H9 (cell line): ENCODE measurements around the gene RASL10B. TPM values are rescaled to one million over a fixed set of nuclear protein-coding genes. Genes with fewer than 3 reads are reported as not detected.

ENCODE experiments used
- DNase-seq: peaks from one replicate; pipeline ENCODE4 v3.0.0-alpha.2; 2017
- H2AFZ ChIP-seq: one replicate; pipeline ENCODE4 v1.6.1; 2013; ENCODE audit warnings: mild to moderate bottlenecking, low read length, control low read depth, moderate library complexity
- H2AK5ac ChIP-seq: 2 replicates; pipeline ENCODE4 v1.6.1; 2013; ENCODE audit warnings: low read length, control low read depth, mixed read lengths; ENCODE audit not compliant: insufficient read length
- H2BK120ac ChIP-seq: one replicate; pipeline ENCODE4 v1.6.1; 2013; ENCODE audit warnings: low read depth, mild to moderate bottlenecking, low read length, control low read depth, inconsistent platforms; ENCODE audit not compliant: poor library complexity, severe bottlenecking
- H2BK12ac ChIP-seq: 2 replicates; pipeline ENCODE4 v1.6.1; 2013; ENCODE audit warnings: low read length, control low read depth, mixed read lengths, low read depth; ENCODE audit not compliant: insufficient read length
- H2BK15ac ChIP-seq: 2 replicates; pipeline ENCODE4 v1.6.1; 2013; ENCODE audit warnings: low read depth, low read length, control low read depth
- H2BK20ac ChIP-seq: one replicate; pipeline ENCODE4 v1.6.1; 2013; ENCODE audit warnings: low read depth, mild to moderate bottlenecking, low read length, control low read depth, inconsistent platforms; ENCODE audit not compliant: poor library complexity, severe bottlenecking
- H2BK5ac ChIP-seq: 2 replicates; pipeline ENCODE4 v1.6.1; 2013; ENCODE audit warnings: low read length, control low read depth, mixed read lengths; ENCODE audit not compliant: insufficient read length
- H3K14ac ChIP-seq: 2 replicates; pipeline ENCODE4 v1.6.1; 2013; ENCODE audit warnings: low read length, control low read depth; ENCODE audit not compliant: insufficient read depth
- H3K18ac ChIP-seq: 2 replicates; pipeline ENCODE4 v1.6.1; 2013; ENCODE audit warnings: low read depth, mild to moderate bottlenecking, mixed read lengths, low read length, control low read depth; ENCODE audit not compliant: insufficient read length
- H3K23ac ChIP-seq: 2 replicates; pipeline ENCODE4 v1.6.1; 2013; ENCODE audit warnings: low read length, control low read depth, mixed read lengths, low read depth; ENCODE audit not compliant: insufficient read length
- H3K23me2 ChIP-seq: 2 replicates; pipeline ENCODE4 v1.6.1; 2013; ENCODE audit warnings: low read depth, mild to moderate bottlenecking, mixed read lengths, low read length, control low read depth; ENCODE audit not compliant: insufficient read length, poor library complexity, severe bottlenecking
- H3K27ac ChIP-seq: 2 replicates; pipeline ENCODE4 v1.5.1; 2013; ENCODE audit warnings: low read length, control low read depth, mixed read lengths, low read depth; ENCODE audit not compliant: insufficient read length
- H3K27me3 ChIP-seq: 2 replicates; pipeline ENCODE4 v1.6.1; 2013; ENCODE audit warnings: low read length, control low read depth, inconsistent platforms; ENCODE audit not compliant: insufficient read depth
- H3K4ac ChIP-seq: 2 replicates; pipeline ENCODE4 v1.6.1; 2013; ENCODE audit warnings: low read depth, mild to moderate bottlenecking, control low read depth, inconsistent platforms, low read length, moderate library complexity
- H3K4me1 ChIP-seq: 2 replicates; pipeline ENCODE4 v1.6.1; 2013; ENCODE audit warnings: low read length, control low read depth, inconsistent platforms; ENCODE audit not compliant: insufficient read depth
- H3K4me2 ChIP-seq: 2 replicates; pipeline ENCODE4 v1.6.1; 2013; ENCODE audit warnings: low read length, control low read depth, mixed read lengths; ENCODE audit not compliant: insufficient read length, insufficient read depth
- H3K56ac ChIP-seq: 2 replicates; pipeline ENCODE4 v1.6.1; 2013; ENCODE audit warnings: low read depth, mild to moderate bottlenecking, mixed read lengths, low read length, control low read depth; ENCODE audit not compliant: insufficient read length
- H3K79me1 ChIP-seq: 2 replicates; pipeline ENCODE4 v1.6.1; 2013; ENCODE audit warnings: low read depth, mild to moderate bottlenecking, moderate library complexity, low read length, control low read depth, inconsistent platforms; ENCODE audit not compliant: insufficient read depth, poor library complexity, severe bottlenecking
- H3K79me2 ChIP-seq: 2 replicates; pipeline ENCODE4 v1.6.1; 2013; ENCODE audit warnings: low read length, control low read depth, inconsistent platforms; ENCODE audit not compliant: insufficient read depth
- H3K9ac ChIP-seq: 2 replicates; pipeline ENCODE4 v1.6.1; 2013; ENCODE audit warnings: low read length, control low read depth, mixed read lengths; ENCODE audit not compliant: insufficient read length; ENCODE audit errors: extremely low read depth
- H3K9me3 ChIP-seq: one replicate; pipeline ENCODE4 v1.6.1; 2013; ENCODE audit warnings: low read depth, low read length, inconsistent platforms; ENCODE audit not compliant: control insufficient read depth
- H3T11ph ChIP-seq: one replicate; pipeline ENCODE4 v1.6.1; 2013; ENCODE audit warnings: mild to moderate bottlenecking, low read length, control low read depth, inconsistent platforms
- H4K20me1 ChIP-seq: one replicate; pipeline ENCODE4 v1.6.1; 2013; ENCODE audit not compliant: control insufficient read depth, insufficient read length, insufficient read depth
- H4K5ac ChIP-seq: 2 replicates; pipeline ENCODE4 v1.6.1; 2013; ENCODE audit warnings: low read depth, mild to moderate bottlenecking, mixed read lengths, low read length, control low read depth; ENCODE audit not compliant: insufficient read length
- H4K8ac ChIP-seq: replicated peaks from 2 replicates; pipeline ENCODE4 v1.6.1; 2013; ENCODE audit warnings: low read length, control low read depth, mixed read lengths, low read depth; ENCODE audit not compliant: insufficient read length
- H4K91ac ChIP-seq: 2 replicates; pipeline ENCODE4 v1.6.1; 2013; ENCODE audit warnings: low read depth, mild to moderate bottlenecking, moderate library complexity, mixed read lengths, low read length, control low read depth; ENCODE audit not compliant: insufficient read length
- H3K27ac Mint-ChIP-seq, 3 experiments: 2 replicates in 2 of 3; 3 replicates in 1 of 3; pipeline ENCODE4 v1.8.0; 2020 to 2021; ENCODE audit warnings: mixed read lengths in 3 of 3, mild to moderate bottlenecking in 1 of 3, moderate library complexity in 1 of 3
- H3K27me3 Mint-ChIP-seq: 2 replicates; pipeline ENCODE4 v1.8.0; 2021; ENCODE audit warnings: low read depth, mild to moderate bottlenecking, moderate library complexity, mixed read lengths
- H3K36me3 Mint-ChIP-seq, 3 experiments: 2 replicates in 2 of 3; 3 replicates in 1 of 3; pipeline ENCODE4 v1.8.0; 2020 to 2021; ENCODE audit warnings: low read depth in 3 of 3, mixed read lengths in 3 of 3; ENCODE audit not compliant: insufficient read depth in 1 of 3
- H3K4me1 Mint-ChIP-seq, 2 experiments: 2 replicates each; pipeline ENCODE4 v1.8.0; 2020; ENCODE audit warnings: mixed read lengths in 2 of 2
- H3K4me3 Mint-ChIP-seq, 2 experiments: 2 replicates in 1 of 2; 3 replicates in 1 of 2; pipeline ENCODE4 v1.8.0; 2020 to 2021; ENCODE audit warnings: mild to moderate bottlenecking in 2 of 2, mixed read lengths in 2 of 2, moderate library complexity in 1 of 2
- H3K9me3 Mint-ChIP-seq, 2 experiments: 2 replicates in 1 of 2; 3 replicates in 1 of 2; pipeline ENCODE4 v1.8.0; 2020; ENCODE audit warnings: mild to moderate bottlenecking in 2 of 2, mixed read lengths in 2 of 2, moderate library complexity in 1 of 2
- CTCF ChIP-seq: fragments of 200-600 bp; sonication (generic); conservative IDR thresholded peaks from 3 replicates; pipeline ENCODE4 v1.8.0; 2021; ENCODE audit warnings: antibody characterized with exemption, mild to moderate bottlenecking
- WGBS: extraction: QIAGEN DNeasy Blood & Tissue Kit; methylation state at CpG from one replicate; pipeline ENCODE4 v1.1.7; 2013; ENCODE audit warnings: missing lambda C conversion rate, low lambda C conversion rate, mixed read lengths; ENCODE audit not compliant: insufficient read length; ENCODE audit errors: extremely low coverage; 5-methylcytosine and 5-hydroxymethylcytosine counted together
- total RNA-seq: library from RNA; stranded (reverse); gene quantifications from 2 replicates; pipeline ENCODE4 v1.2.1, GENCODE V29; 2021

Gene RASL10B
- total RNA-seq, 1 experiment from 2014 or later = 15.9 TPM

GRCh38 chr17:35725058-35725457, 6.4 kb upstream of the RASL10B start:
- no peak for TF ChIP-seq CTCF
- H3K36me3 Mint-ChIP-seq = peaks cover 7 to 32% (median 30%) of the 10 kb centered on the region in 3 experiments; a peak in 6 of 7 replicates
- no peak overlapping the region for H2BK120ac ChIP-seq
- no peak overlapping the region for H3K27ac Mint-ChIP-seq
- no peak overlapping the region for H3K4me3 Mint-ChIP-seq
- no peak overlapping the region for H3K18ac ChIP-seq
- H3K27me3 Mint-ChIP-seq = peaks cover 4% of the 10 kb centered on the region
- H3K9ac ChIP-seq = no peak overlapping the region
- DNase-seq = no peak
- no peak overlapping the region for H4K91ac ChIP-seq
- no peaks in the 10 kb centered on the region for H3K27me3 ChIP-seq
- peaks cover 22 to 32% of the 10 kb centered on the region in 2 experiments for H3K4me1 Mint-ChIP-seq
- H2BK12ac ChIP-seq = no peak overlapping the region
- H3T11ph ChIP-seq = no peak overlapping the region
- no peaks in the 10 kb centered on the region for H3K9me3 ChIP-seq
- WGBS = no CpG with 5 or more reads among the region's 4 CpGs
- H2BK20ac ChIP-seq = no peak overlapping the region
- no peak overlapping the region for H3K27ac ChIP-seq
- no peak overlapping the region for H3K14ac ChIP-seq
- no peak overlapping the region for H3K4me2 ChIP-seq
- H3K9me3 Mint-ChIP-seq = no peaks in the 10 kb centered on the region
- no peaks in the 10 kb centered on the region for H3K79me2 ChIP-seq
- H3K56ac ChIP-seq = no peak overlapping the region
- no peak overlapping the region for H4K8ac ChIP-seq
- H2BK15ac ChIP-seq = no peak overlapping the region
- H3K23me2 ChIP-seq = no peaks in the 10 kb centered on the region
- H2AK5ac ChIP-seq = no peak overlapping the region
- 0 out of 2 replicates have a peak, but pooled peaks cover 3% of the 10 kb centered on the region for H3K4me1 ChIP-seq
- no peak overlapping the region for H3K23ac ChIP-seq
- H4K20me1 ChIP-seq = no peaks in the 10 kb centered on the region
- H4K5ac ChIP-seq = no peak overlapping the region
- no peak overlapping the region for H2AFZ ChIP-seq
- no peak overlapping the region for H3K4ac ChIP-seq
- no peaks in the 10 kb centered on the region for H3K79me1 ChIP-seq
- no peak overlapping the region for H2BK5ac ChIP-seq
